Activated CD8-positive, alpha-beta memory T cell treated with anti-CD3 and anti-CD28 coated beads for 1 hour (primary cell): Measurements from ENCODE around the gene OR13A1.
"Not testable (repeated sequence)": the region's sequence is repeated elsewhere in the genome, so short reads cannot be mapped to it uniquely, and the experiment has no call there.

Source experiments
- DNase-seq, 2 donors: peaks; one replicate each; pipeline ENCODE4 v3.0.0-alpha.2; 2020; ENCODE audit warnings: low read depth in 1 of 2; ENCODE audit errors: extremely low read depth in 1 of 2

OR13A1 gene

DNA sequence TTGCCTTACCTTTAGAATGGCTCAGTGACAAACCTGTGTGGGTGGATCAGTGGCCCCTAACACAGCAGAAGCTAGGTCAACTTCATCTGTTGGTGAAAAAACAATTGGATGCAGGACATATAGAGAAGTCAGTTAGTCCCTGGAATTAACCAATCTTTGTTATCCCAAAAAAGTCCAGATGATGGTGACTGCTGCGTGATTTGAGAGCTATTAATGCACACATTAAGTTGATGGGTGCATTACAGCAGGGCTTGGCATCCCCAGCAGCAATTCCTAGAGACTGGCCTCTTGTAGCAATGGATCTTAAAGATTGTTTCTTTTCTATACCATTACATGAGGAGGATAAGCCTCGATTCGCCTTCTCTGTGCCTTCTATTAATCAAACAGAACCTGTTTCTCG, 33.3 kb downstream of the OR13A1 start:
- no peak for DNase-seq

GRCh38 chr10:45280113-45280760, 35.2 kb downstream of the OR13A1 start:
- DNase-seq, result no peak

GRCh38 chr10:45279682-45280081, 35.7 kb downstream of the OR13A1 start:
- no peak for DNase-seq

DNA sequence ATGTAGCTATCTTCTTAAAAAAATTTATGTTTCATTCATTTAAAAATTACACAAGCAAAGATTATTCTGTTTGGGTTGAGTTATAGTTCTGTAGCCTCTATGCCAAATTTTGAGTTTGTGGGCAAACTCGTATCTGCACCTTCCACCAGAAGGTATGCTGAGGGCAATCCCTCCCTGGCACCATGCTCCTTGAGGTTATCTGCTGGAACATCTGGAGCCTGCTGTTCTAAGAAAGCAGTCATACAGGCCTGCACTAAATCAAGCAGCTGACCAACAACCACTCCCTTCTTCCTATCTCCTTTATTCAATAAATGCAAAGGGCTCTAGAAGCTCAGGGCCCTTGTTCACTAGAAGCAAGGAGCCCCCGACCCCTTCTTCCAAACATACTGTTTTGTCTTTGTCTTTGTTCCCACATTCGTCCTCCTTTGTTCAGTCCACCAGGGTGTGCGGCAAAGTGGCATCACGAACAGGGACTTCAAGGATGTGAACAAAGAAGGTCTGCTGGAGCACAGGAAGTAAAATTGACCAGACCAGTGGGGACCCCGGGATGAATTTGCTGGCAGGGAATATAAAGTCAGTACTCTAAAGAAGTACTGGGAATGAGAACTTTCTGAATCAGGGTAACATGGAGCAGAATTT, 36.4 kb downstream of the OR13A1 start:
- no peak for DNase-seq

GRCh38 chr10:45276146-45276545, 39.3 kb downstream of the OR13A1 start:
- DNase-seq, result not testable (repeated sequence)

DNA sequence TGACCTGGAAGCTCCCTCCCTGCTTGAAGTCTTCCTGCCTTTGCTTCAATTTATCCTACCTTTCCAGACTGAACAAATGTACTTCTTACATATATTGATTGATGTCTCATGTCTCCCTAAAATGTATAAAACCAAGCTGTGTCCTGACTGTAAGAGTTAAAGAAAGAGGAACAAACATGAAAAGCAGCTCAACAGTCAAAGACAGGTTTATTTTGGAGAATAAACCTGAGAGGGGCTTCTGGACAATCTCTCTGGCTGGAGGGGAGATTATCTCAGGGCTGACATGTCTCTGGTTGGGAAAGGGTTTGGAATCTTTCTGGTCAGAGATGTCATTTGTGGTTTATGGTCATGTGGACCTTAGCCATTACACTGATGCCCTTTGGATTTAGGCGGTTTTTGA, 41.0 kb downstream of the OR13A1 start:
- no peak for DNase-seq

DNA sequence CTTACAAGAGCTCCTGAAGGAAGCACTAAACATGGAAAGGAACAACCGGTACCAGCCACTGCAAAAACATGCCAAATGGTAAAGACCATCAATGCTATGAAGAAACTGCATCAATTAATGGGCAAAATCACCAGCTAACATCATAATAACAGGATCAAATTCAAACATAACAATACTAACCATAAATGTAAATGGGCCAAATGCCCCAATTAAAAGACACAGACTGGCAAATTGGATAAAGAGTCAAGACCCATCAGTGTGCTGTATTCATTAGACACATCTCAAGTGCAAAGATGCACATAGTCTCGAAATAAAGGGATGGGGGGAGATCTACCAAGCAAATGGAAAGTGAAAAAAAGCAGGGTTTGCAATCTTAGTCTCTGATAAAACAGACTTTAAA, 47.6 kb downstream of the OR13A1 start:
- DNase-seq, result not testable (repeated sequence)

DNA sequence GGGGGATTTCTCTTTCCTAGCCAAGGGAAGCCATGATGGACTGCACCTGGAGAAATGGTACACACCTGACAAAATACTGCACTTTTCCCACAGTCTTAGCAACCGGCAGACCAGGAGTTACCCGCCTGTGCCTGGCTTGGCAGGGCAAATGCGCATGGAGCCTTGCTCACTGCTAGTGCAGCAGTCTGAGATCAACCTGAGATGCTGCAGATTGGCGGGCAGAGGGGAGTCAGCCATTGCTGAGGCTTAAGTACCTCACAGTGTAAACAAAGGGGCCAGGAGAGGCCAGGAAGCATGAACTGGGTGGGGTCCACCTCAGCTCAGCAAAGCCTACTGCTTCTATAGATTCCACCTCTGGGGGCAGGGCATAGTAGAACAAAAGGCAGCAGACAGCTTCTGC, 49.4 kb downstream of the OR13A1 start:
- no peak for DNase-seq

DNA sequence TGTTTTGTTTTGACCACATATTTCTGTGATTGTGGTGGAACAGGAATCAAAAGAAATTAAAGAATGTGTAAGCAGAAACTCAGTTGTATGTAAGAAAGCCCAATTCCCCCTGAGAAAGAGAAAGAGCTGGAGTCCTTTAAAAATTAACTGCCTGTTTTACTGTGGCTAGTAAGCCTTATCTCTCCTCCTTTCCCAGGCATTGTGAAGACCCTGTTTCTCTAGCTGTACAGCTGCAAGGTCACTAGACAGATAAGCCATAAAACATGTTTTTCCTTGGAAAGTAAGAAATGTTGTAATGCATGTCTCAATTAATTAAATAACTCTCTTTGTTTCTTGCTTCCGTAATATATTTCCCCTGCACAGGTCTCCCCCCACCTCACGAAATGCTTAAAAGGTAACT, 53.5 kb downstream of the OR13A1 start:
- DNase-seq, result no peak

- no peak for DNase-seq
These were observed 54.1 kb downstream of the OR13A1 start for GRCh38 chr10:45261243-45261775.

- DNase-seq, result not testable (repeated sequence)
These were observed 54.8 kb downstream of the OR13A1 start for GRCh38 chr10:45260635-45261034.

- DNase-seq, result not testable (repeated sequence)
These were observed 55.5 kb downstream of the OR13A1 start for GRCh38 chr10:45259786-45260495.

DNA sequence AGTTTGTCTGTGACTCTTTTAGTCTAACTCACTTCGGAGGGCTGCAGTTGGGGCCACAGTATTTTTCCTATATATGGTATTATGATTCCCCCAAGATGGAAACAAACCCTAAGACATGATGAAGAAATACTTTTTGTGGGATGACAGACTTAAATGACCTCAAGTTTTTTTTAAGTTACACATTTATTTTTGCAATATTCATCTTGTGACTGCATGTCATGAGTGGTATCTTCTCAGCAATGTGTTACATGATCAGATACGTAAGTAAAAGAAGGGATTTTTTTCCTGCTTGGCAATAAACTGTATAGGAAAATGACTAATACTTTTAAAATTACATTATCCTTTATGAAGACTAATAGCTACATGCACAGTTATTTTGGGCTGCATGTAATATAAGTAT, 57.8 kb downstream of the OR13A1 start:
- DNase-seq, result no peak

- DNase-seq, result no peak
These were observed 59.2 kb downstream of the OR13A1 start for GRCh38 chr10:45256246-45256645.

DNA sequence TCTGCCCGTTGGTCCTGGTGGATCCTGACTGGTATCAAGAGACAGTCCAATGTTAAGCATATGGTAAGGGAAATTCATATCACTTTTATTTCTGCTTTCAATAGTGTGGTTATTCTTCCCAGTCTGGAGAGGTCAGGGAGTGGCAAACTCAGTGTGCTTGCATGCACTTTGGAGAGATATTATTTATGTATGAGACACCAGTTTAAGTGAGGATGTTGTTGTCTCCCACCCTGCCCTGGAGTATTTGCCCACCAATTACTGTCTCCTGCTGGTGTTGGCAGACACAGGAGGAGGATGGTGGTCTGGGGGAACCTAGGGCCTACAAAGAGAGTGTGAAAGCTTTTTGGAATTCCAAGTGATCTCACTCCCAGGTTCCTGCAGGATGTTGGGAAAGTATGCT, 59.7 kb downstream of the OR13A1 start:
- no peak for DNase-seq

- no peak for DNase-seq
These were observed 60.5 kb downstream of the OR13A1 start for GRCh38 chr10:45254892-45255291.

DNA sequence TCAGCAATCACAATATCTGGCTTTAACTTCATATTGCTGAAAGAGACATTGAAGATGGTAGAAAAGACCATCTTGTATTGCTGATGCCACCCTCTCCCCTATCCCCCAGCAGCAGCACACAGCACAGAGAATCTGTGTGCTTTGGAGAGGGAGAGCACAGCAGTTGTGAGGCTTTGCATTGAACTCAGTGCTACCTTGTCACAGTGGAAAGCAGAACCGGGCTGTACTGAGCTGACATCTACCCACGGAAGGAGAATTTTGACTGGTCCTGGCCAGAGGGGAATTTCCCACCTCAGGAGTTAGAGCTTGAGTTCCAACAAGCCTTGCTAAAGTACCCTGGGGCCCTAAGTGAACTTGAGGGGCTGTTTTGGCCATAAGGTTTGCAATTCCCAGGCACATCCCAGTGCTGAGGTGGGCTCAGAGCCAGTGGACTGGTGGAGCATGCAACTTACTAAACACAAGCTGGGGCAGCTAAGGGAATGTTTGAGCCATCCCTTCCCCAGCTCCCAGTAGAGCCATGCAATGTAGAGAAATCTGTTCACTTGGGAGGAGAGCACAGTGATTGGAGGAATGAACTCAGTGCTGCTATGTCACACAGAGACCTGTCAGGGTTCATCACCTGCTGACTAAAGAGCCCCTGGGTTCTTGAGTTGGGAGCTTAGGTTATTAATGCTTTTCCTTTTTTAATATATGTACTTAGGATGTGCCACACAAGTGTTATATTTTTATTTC, 62.1 kb downstream of the OR13A1 start:
- DNase-seq, result no peak
